ENCODE results near the gene NACAD. TPM values are rescaled to one million over a fixed set of nuclear protein-coding genes. Genes with fewer than 3 reads are reported as not detected.

NACAD gene
- total RNA-seq, 1 donor from 2014 or later = 4.9 TPM

Other genes with a start within 250 kb of the NACAD start
- gene H2AZ2, start 240.9 kb downstream of the NACAD start, total RNA-seq = 157 TPM
- 21.9 TPM for gene PURB, start 203.4 kb downstream of the NACAD start, total RNA-seq
- gene MYO1G, start 110.0 kb downstream of the NACAD start, total RNA-seq = 6.0 TPM
- 36.4 TPM for gene CCM2, start 88.8 kb downstream of the NACAD start, total RNA-seq
- gene TBRG4, start 22.7 kb upstream of the NACAD start, total RNA-seq = 58.0 TPM
- 23.2 TPM for gene RAMP3, start 68.8 kb upstream of the NACAD start, total RNA-seq

All from mucosa of gallbladder (tissue), 1 donor.